Measurements from ENCODE around the gene NAP1L5.

- no peak for TF ChIP-seq POLR2AphosphoS5 (IDR thresholded peaks at IDR 0.05)
- TF ChIP-seq POLR2A (IDR thresholded peaks at IDR 0.05) = no peak
Observed at GRCh38 chr4:88672987-88673386, 24.6 kb downstream of the NAP1L5 start.

Measured in stomach (tissue), 4 donors.